Prostate gland (tissue), 2 donors: ENCODE measurements around the gene MORN1.

ENCODE experiments used
- CTCF ChIP-seq, 4 experiments: fragments of 200-600 bp in 2 of 4; fragments of 450-650 bp in 2 of 4; sonication (generic) in 2 of 4; IDR thresholded peaks; 1 replicate in 3 of 4; 2 replicates in 1 of 4; pipeline ENCODE4 v1.5.1; 2016 to 2019; ENCODE audit warnings: antibody characterized with exemption in 4 of 4, mild to moderate bottlenecking in 2 of 4, moderate library complexity in 2 of 4
- POLR2A ChIP-seq: fragments of 450-650 bp; IDR thresholded peaks from one replicate; pipeline ENCODE4 v1.6.1; 2016; ENCODE audit warnings: antibody characterized with exemption, mild to moderate bottlenecking
- POLR2AphosphoS5 ChIP-seq: sonication (generic); formaldehyde crosslinking; IDR thresholded peaks from one replicate; pipeline ENCODE4 v1.6.1; 2017; ENCODE audit warnings: antibody characterized with exemption

GRCh38 chr1:2350911-2351655 lies 40.3 kb downstream of the MORN1 start:
- no peak for TF ChIP-seq CTCF (IDR thresholded peaks at IDR 0.05)
- no peak for TF ChIP-seq POLR2A
- TF ChIP-seq POLR2AphosphoS5, result no peak
